NCI-H1694 (cell line): ENCODE results near the gene LILRB4.
"Not testable (repeated sequence)": the region's sequence is repeated elsewhere in the genome, so short reads cannot be mapped to it uniquely, and the experiment has no call there.

Experiments
- DNase-seq: peaks from one replicate; lab custom pipeline; 2025; lab: John Stamatoyannopoulos, UW

The LILRB4 gene

GRCh38 chr19:54650108-54650655 lies 12.6 kb upstream of the LILRB4 start:
- no peak for DNase-seq

- no peak for DNase-seq
Measured at GRCh38 chr19:54653181-54653809, 9.5 kb upstream of the LILRB4 start.

GRCh38 chr19:54654447-54655321 lies 8.1 kb upstream of the LILRB4 start:
- no peak for DNase-seq

- DNase-seq, result no peak
Measured at GRCh38 chr19:54659300-54659699, 3.5 kb upstream of the LILRB4 start.

GRCh38 chr19:54660306-54660705 lies 2.5 kb upstream of the LILRB4 start:
- no peak for DNase-seq

- no peak for DNase-seq
Measured at GRCh38 chr19:54660964-54661363, 1.8 kb upstream of the LILRB4 start.

- no peak for DNase-seq
Measured at GRCh38 chr19:54661846-54662481, 821 bp upstream of the LILRB4 start.

- no peak for DNase-seq
Measured at GRCh38 chr19:54665530-54665929, 2.7 kb downstream of the LILRB4 start.

- no peak for DNase-seq
Measured at GRCh38 chr19:54667217-54667616, 4.4 kb downstream of the LILRB4 start.

- DNase-seq, result no peak
Measured at GRCh38 chr19:54668353-54668752, 5.6 kb downstream of the LILRB4 start.

- no peak for DNase-seq
Measured at GRCh38 chr19:54670576-54671357, 8.0 kb downstream of the LILRB4 start.

GRCh38 chr19:54673222-54673621 lies 10.4 kb downstream of the LILRB4 start:
- DNase-seq, result no peak

- peak; percentile 33 for DNase-seq
Measured at GRCh38 chr19:54674021-54674617, 11.3 kb downstream of the LILRB4 start.

- DNase-seq, result peak; percentile 28
Measured at GRCh38 chr19:54676210-54676834, 13.5 kb downstream of the LILRB4 start.

- no peak for DNase-seq
Measured at GRCh38 chr19:54677217-54677616, 14.4 kb downstream of the LILRB4 start.

- DNase-seq, result not testable (repeated sequence)
Measured at GRCh38 chr19:54681596-54681995, 18.8 kb downstream of the LILRB4 start.

- DNase-seq, result no peak
Measured at GRCh38 chr19:54682306-54682856, 19.6 kb downstream of the LILRB4 start.

- no peak for DNase-seq
Measured at GRCh38 chr19:54684527-54684926, 21.7 kb downstream of the LILRB4 start.

- no peak for DNase-seq
Measured at GRCh38 chr19:54691582-54692297, 29.0 kb downstream of the LILRB4 start.

- DNase-seq, result no peak
Measured at GRCh38 chr19:54692298-54692615, 29.5 kb downstream of the LILRB4 start.
